Measurements from ENCODE around the gene OOSP4A. TPM values are rescaled to one million over a fixed set of nuclear protein-coding genes. Genes with fewer than 3 reads are reported as not detected.

OOSP4A gene
- total RNA-seq, 4 donors from 2014 or later, result not detected

DNA sequence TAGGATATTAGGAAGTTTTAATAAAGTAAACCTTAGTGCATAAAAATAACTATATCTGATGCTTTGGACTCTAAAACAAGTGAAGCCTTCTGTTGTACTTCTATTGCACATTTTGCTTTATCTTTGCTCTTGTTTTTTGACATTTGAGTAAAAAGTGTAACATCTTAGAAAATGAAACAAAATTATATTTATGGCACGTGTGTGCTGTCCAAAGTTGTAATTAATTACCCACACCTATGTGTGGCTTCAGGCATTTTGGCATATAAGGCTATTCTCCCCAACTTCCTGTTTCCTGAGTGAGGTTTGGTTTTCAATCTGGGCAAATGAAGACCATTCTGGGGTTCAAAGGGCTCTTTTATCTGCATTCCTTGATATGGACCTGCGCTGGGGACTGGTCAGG, 25.7 kb upstream of the OOSP4A start, which contains the start of gene OOSP1:
Gene OOSP1, plus strand, starts transcription at position 301 of the 400 bp plus-strand sequence. Its CDS starts 23 bp downstream, at position 324.
- TF ChIP-seq POLR2A (IDR thresholded peaks at IDR 0.05) (no peak), POLR2AphosphoS5 (IDR thresholded peaks at IDR 0.05) (no peak), EP300 (IDR thresholded peaks at IDR 0.05) (no peak)
- TF ChIP-seq, protein P1, sequence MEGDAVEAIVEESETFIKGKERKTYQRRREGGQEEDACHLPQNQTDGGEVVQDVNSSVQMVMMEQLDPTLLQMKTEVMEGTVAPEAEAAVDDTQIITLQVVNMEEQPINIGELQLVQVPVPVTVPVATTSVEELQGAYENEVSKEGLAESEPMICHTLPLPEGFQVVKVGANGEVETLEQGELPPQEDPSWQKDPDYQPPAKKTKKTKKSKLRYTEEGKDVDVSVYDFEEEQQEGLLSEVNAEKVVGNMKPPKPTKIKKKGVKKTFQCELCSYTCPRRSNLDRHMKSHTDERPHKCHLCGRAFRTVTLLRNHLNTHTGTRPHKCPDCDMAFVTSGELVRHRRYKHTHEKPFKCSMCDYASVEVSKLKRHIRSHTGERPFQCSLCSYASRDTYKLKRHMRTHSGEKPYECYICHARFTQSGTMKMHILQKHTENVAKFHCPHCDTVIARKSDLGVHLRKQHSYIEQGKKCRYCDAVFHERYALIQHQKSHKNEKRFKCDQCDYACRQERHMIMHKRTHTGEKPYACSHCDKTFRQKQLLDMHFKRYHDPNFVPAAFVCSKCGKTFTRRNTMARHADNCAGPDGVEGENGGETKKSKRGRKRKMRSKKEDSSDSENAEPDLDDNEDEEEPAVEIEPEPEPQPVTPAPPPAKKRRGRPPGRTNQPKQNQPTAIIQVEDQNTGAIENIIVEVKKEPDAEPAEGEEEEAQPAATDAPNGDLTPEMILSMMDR (IDR thresholded peaks at IDR 0.05), result no peak
- no peaks in the 10 kb centered on the region for H3K4me1 ChIP-seq
- 49% methylated on average over 2 of the region's 2 CpGs for WGBS
- H3K4me3 ChIP-seq, result no peak within 1 kb of the TSS
- no peak within 1 kb of the TSS for H3K27ac ChIP-seq
- no peak for DNase-seq (ENCODE audit: low spot score in 2 of 2)
- no peaks in the 10 kb centered on the region for H3K27me3 ChIP-seq
- H3K36me3 ChIP-seq, result no peaks in the 10 kb centered on the region
- H3K9me3 ChIP-seq, result no peaks in the 10 kb centered on the region

DNA sequence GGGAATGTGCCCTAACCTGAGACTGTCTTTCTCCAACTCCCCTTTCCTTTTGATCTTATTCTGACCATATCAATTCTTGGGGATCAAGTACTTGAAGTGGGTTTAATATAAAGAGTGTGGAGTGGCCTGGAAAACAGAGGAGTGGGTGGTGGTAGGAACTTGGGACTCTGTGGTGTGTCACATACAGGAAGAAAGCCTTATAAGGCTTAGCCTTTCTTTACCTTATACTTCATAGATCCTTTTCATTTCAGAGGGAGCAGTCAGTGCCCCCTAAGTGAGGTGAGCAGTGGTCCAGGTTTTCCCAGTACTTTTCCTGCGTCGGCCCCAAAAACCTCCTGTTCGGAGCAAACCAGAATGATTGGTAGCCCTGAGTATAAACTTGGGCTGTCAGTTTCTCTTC, 25.1 kb upstream of the OOSP4A start:
- Histone ChIP-seq H3K9me3 (no peaks in the 10 kb centered on the region), H3K27me3 (no peaks in the 10 kb centered on the region), H3K4me1 (no peaks in the 10 kb centered on the region), H3K27ac (no peak overlapping the region), H3K36me3 (no peaks in the 10 kb centered on the region), H3K4me3 (no peak overlapping the region)
- WGBS, result 94% methylated on average over 3 of the region's 3 CpGs
- no peak for DNase-seq (ENCODE audit: low spot score in 2 of 2)
- TF ChIP-seq POLR2A (IDR thresholded peaks at IDR 0.05), result no peak
- TF ChIP-seq EP300 (IDR thresholded peaks at IDR 0.05), result no peak
- no peak for TF ChIP-seq POLR2AphosphoS5 (IDR thresholded peaks at IDR 0.05)
- TF ChIP-seq, protein P1 (IDR thresholded peaks at IDR 0.05), result no peak

DNA sequence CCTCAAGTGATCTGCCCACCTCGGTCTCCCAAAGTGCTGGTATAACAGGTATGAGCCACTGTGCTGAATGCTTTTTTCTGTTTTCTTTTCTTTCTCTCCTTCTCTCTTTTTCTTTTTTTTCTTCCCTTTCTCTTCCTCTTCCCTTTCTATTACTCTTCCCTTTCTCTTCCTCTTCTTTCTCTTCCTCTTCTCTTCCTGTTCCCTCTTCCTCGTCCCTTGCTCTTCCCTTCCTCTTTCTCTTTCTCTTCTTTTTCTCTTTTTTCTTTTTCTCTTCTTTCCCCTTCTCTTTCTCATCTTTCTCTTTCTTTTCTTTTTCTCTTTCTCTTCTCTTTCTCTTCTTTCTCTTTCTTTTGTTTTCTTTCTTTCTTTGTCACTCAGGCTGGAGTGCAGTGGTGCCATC, 24.4 kb upstream of the OOSP4A start:
- WGBS, result 92% methylated on average over 2 of the region's 2 CpGs
- DNase-seq (ENCODE audit: low spot score in 2 of 2), result no peak
- TF ChIP-seq POLR2AphosphoS5 (IDR thresholded peaks at IDR 0.05) (no peak), POLR2A (IDR thresholded peaks at IDR 0.05) (no peak)
- TF ChIP-seq, protein P1 (IDR thresholded peaks at IDR 0.05), result no peak

DNA sequence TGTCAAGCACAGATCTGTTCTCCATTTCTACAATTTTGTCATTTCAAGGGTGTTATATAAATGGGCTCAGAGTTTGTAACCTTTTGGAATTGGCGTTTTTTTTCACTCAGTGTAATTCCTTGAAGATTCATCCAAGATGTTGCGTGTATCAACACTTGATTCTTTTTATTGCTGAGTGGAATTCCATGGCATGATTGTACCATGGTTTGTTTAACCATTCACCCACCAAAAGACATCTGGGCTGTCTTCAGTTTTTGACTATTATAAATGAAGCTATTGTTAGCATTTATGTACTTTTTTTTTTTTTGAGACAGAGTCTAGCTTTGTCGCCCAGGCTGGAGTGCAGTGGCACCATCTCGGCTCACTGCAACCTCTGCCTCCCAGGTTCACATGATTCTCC, 22.7 kb upstream of the OOSP4A start:
- no peak overlapping the region for H3K27ac ChIP-seq
- no peak for DNase-seq (ENCODE audit: low spot score in 2 of 2)
- no peaks in the 10 kb centered on the region for H3K36me3 ChIP-seq
- no peaks in the 10 kb centered on the region for H3K27me3 ChIP-seq
- 63% methylated on average over 4 of the region's 4 CpGs for WGBS
- no peaks in the 10 kb centered on the region for H3K4me1 ChIP-seq
- H3K9me3 ChIP-seq, result no peaks in the 10 kb centered on the region
- H3K4me3 ChIP-seq, result no peak overlapping the region
- no peak for TF ChIP-seq EP300 (IDR thresholded peaks at IDR 0.05)
- TF ChIP-seq, protein P1 (IDR thresholded peaks at IDR 0.05), result no peak
- TF ChIP-seq POLR2AphosphoS5 (IDR thresholded peaks at IDR 0.05), result no peak
- no peak for TF ChIP-seq POLR2A (IDR thresholded peaks at IDR 0.05)

More for the DNA sequence above, 24.4 kb upstream of the OOSP4A start:
- Histone ChIP-seq H3K4me3 (no peak overlapping the region), H3K9me3 (no peaks in the 10 kb centered on the region), H3K27me3 (no peaks in the 10 kb centered on the region), H3K27ac (no peak overlapping the region), H3K4me1 (no peaks in the 10 kb centered on the region), H3K36me3 (no peaks in the 10 kb centered on the region)

DNA sequence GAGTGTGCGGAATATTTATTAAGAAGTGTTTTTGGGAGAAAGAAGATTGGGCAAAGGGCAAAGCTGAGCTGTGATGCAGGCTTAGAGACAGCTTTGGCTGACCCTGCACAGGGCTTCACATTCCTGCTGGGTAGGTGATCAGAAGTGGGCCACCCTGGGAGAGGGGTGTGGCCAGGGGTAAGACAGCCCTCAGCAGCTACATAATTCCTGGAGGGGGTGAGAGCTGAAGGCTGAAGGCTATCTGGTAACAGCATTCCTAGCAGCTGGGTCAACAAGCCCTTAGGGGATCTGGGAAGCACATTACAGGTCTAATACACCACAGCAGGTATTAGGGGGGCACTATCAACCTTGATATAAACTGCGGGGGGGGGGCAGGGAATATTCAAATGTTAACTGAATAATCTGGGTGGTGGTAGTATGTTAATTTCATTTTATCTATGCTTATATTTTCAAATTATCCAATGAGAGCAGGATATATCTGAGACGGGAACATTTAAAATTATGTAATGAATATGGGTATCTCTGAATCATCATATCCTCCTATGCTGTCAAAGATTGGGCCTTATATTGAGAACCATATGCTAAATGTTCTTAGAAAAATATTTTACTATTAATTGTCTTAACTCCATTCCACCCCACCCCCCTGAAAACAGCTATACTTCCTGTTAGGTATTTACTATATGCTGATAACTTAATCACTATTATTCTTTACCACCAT, 19.7 kb upstream of the OOSP4A start:
- H3K4me1 ChIP-seq, result no peaks in the 10 kb centered on the region
- TF ChIP-seq, protein P1 (IDR thresholded peaks at IDR 0.05), result no peak
- no peak for TF ChIP-seq POLR2AphosphoS5 (IDR thresholded peaks at IDR 0.05)
- no peak for TF ChIP-seq POLR2A (IDR thresholded peaks at IDR 0.05)
- no peak for TF ChIP-seq EP300 (IDR thresholded peaks at IDR 0.05)
- no peaks in the 10 kb centered on the region for H3K9me3 ChIP-seq
- WGBS, result 87% methylated on average over 3 of the region's 3 CpGs
- no peaks in the 10 kb centered on the region for H3K36me3 ChIP-seq
- no peak for DNase-seq (ENCODE audit: low spot score in 2 of 2)
- no peak overlapping the region for H3K4me3 ChIP-seq
- H3K27me3 ChIP-seq, result no peaks in the 10 kb centered on the region
- no peak overlapping the region for H3K27ac ChIP-seq

Measured in suprapubic skin (tissue), 4 donors.